ENCODE results near the gene ACR. TPM values are rescaled to one million over a fixed set of nuclear protein-coding genes. Genes with fewer than 3 reads are reported as not detected.

The ACR gene
- total and polyA plus RNA-seq, 2 of the 8 experiments (the other 6 are each of a cell fraction or from before 2014, with no cell fraction given), result 0.56 TPM; not detected in 1

DNA sequence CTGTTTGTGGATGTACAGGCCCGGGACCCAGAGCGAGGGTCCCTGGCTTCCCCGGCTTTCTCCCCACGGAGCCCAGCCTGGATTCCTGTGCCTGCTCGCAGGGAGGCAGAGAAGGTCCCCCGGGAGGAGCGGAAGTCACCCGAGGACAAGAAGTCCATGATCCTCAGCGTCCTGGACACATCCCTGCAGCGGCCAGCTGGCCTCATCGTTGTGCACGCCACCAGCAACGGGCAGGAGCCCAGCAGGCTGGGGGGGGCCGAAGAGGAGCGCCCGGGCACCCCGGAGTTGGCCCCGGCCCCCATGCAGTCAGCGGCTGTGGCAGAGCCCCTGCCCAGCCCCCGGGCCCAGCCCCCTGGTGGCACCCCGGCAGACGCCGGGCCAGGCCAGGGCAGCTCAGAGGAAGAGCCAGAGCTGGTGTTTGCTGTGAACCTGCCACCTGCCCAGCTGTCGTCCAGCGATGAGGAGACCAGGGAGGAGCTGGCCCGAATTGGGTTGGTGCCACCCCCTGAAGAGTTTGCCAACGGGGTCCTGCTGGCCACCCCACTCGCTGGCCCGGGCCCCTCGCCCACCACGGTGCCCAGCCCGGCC, 16.7 kb upstream of the ACR start:
- H2BK5ac ChIP-seq (ENCODE audit: low read depth, low read length), result no peak overlapping the region
- H2AFZ ChIP-seq (ENCODE audit: low read length), result no peak overlapping the region
- no peak overlapping the region for H4K91ac ChIP-seq (replicated peaks; ENCODE audit: insufficient read length, low read length)
- peaks cover 31 to 66% (median 51%) of the 10 kb centered on the region in 4 experiments for H3K27me3 ChIP-seq (replicated peaks in 1 of 4; ENCODE audit: control insufficient read depth in 3 of 4, extremely low read depth in 1 of 4, insufficient read depth in 3 of 4, low read length in 3 of 4)
- peak overlapping the region in 1 of 4 experiments; percentile 56; a peak in 2 of 8 replicates for H3K4me3 ChIP-seq (ENCODE audit: extremely low read depth in 1 of 4, insufficient read depth in 2 of 4, low read depth in 3 of 4, low read length in 4 of 4)
- 0 out of 4 replicates have a peak overlapping the region, but pooled peaks of 1 of the 2 experiments have one; percentile 10 for H3K4me2 ChIP-seq (ENCODE audit: insufficient read depth in 1 of 2, low read depth in 2 of 2, low read length in 2 of 2)
- FAIRE-seq (no peak), DNase-seq (ENCODE audit: low read depth in 1 of 2, low spot score in 2 of 2) (no peak)
- ChIA-PET CTCF (ENCODE audit: partially characterized antibody) (interaction anchor here (0.8 to 4.1 kb wide), 9 partner anchors 9 to 93 kb away, joined by 3 to 24 read pairs (median 3); partner anchors contain the start of gene ARSA), POLR2A (ENCODE audit: partially characterized antibody) (interaction anchor here (0.9 kb wide), 1 partner anchor 9 kb away, joined by 3 read pairs; no protein-coding TSS in a partner anchor)
- H3K27ac ChIP-seq (ENCODE audit: low read depth, low read length), result no peak overlapping the region
- H2BK12ac ChIP-seq (ENCODE audit: low read depth, low read length), result no peak overlapping the region
- no peak overlapping the region for H2BK15ac ChIP-seq (ENCODE audit: low read length)
- peaks cover 13 to 25% of the 10 kb centered on the region in 2 experiments for H4K20me1 ChIP-seq (replicated peaks in 1 of 2; ENCODE audit: control insufficient read depth in 1 of 2, insufficient read depth in 2 of 2, low read length in 2 of 2)
- no peak overlapping the region for H3K14ac ChIP-seq (ENCODE audit: insufficient read length)
- no peak overlapping the region for H2BK20ac ChIP-seq (ENCODE audit: low read length)
- H3K9ac ChIP-seq (replicated peaks in 1 of 4; ENCODE audit: extremely low read depth in 1 of 4, low read depth in 3 of 4, low read length in 3 of 4), result no peak overlapping the region
- H3K4me1 ChIP-seq (replicated peaks in 1 of 4; ENCODE audit: control insufficient read depth in 3 of 4, insufficient read depth in 4 of 4, low read length in 3 of 4), result peaks cover 0 to 6% (median 0%) of the 10 kb centered on the region in 4 experiments; a peak in 2 of 7 replicates
- H4K8ac ChIP-seq (ENCODE audit: extremely low read depth, insufficient read depth, low read length), result 0 out of 2 replicates have a peak overlapping the region, but pooled peaks have one; percentile 40
- H2BK120ac ChIP-seq (replicated peaks; ENCODE audit: low read depth, low read length), result no peak overlapping the region
- H3K23me2 ChIP-seq (ENCODE audit: low read depth, low read length), result peaks cover 1% of the 10 kb centered on the region; the same call in 1 of the 2 replicates
- H3K9me3 ChIP-seq (ENCODE audit: insufficient read depth in 2 of 2, low read depth in 1 of 2, low read length in 1 of 2), result no peaks in the 10 kb centered on the region
- no peak overlapping the region for H4K5ac ChIP-seq (ENCODE audit: insufficient read length, low read depth, low read length)
- no peaks in the 10 kb centered on the region for H3K79me1 ChIP-seq (ENCODE audit: low read depth, low read length)
- peaks cover 0 to 7% (median 2%) of the 10 kb centered on the region in 4 experiments; a peak in 3 of 8 replicates for H3K36me3 ChIP-seq (ENCODE audit: control insufficient read depth in 2 of 4, insufficient read depth in 4 of 4, low read length in 3 of 4)
- H3K79me2 ChIP-seq (ENCODE audit: control insufficient read depth in 1 of 2, insufficient read depth in 2 of 2, low read length in 2 of 2), result no peaks in the 10 kb centered on the region
- H3K18ac ChIP-seq (ENCODE audit: extremely low read depth, low read length), result no peak overlapping the region
- H3K4ac ChIP-seq (replicated peaks; ENCODE audit: insufficient read length, low read depth, low read length), result no peak overlapping the region
- WGBS, 2 experiments (ENCODE audit: extremely low coverage in 1 of 2, insufficient coverage in 1 of 2, insufficient read length in 1 of 2, insufficient replicate concordance in 2 of 2, low coverage in 1 of 2, low lambda C conversion rate in 2 of 2, missing lambda C conversion rate in 1 of 2), result 84% methylated on average over 14 of the region's 32 CpGs; no CpG with 5 or more reads in 1 of the 2 experiments
- H3K56ac ChIP-seq (replicated peaks; ENCODE audit: insufficient read length, low read depth, low read length), result no peak overlapping the region
- no peak overlapping the region for H2AK5ac ChIP-seq (ENCODE audit: low read depth, low read length)
- no peak overlapping the region for H3K23ac ChIP-seq (ENCODE audit: insufficient read length)
- TF ChIP-seq SP4 (IDR thresholded peaks at IDR 0.05; ENCODE audit: low read length) (no peak), EZH2 (IDR thresholded peaks at IDR 0.05; ENCODE audit: low read depth, low read length, severe bottlenecking) (no peak), RBBP5 (IDR thresholded peaks at IDR 0.05; ENCODE audit: borderline replicate concordance, low read depth, low read length) (no peak), MAFK (IDR thresholded peaks at IDR 0.05; ENCODE audit: low read depth, low read length) (no peak), RFX5 (IDR thresholded peaks at IDR 0.05; ENCODE audit: borderline replicate concordance, low read depth, low read length) (no peak), EGR1 (IDR thresholded peaks at IDR 0.05; ENCODE audit: borderline replicate concordance, low read depth, low read length) (no peak), HDAC2 (IDR thresholded peaks at IDR 0.05; ENCODE audit: borderline replicate concordance in 1 of 2, low read depth in 2 of 2, low read length in 2 of 2) (no peak)
- TF ChIP-seq, protein P1, sequence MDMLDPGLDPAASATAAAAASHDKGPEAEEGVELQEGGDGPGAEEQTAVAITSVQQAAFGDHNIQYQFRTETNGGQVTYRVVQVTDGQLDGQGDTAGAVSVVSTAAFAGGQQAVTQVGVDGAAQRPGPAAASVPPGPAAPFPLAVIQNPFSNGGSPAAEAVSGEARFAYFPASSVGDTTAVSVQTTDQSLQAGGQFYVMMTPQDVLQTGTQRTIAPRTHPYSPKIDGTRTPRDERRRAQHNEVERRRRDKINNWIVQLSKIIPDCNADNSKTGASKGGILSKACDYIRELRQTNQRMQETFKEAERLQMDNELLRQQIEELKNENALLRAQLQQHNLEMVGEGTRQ (IDR thresholded peaks at IDR 0.05; ENCODE audit: low read length), result no peak
- TF ChIP-seq, protein P2, sequence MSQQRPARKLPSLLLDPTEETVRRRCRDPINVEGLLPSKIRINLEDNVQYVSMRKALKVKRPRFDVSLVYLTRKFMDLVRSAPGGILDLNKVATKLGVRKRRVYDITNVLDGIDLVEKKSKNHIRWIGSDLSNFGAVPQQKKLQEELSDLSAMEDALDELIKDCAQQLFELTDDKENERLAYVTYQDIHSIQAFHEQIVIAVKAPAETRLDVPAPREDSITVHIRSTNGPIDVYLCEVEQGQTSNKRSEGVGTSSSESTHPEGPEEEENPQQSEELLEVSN (IDR thresholded peaks at IDR 0.05), result no peak

Data from H1 (cell line).